Urothelium cell line (cell line): Measurements from ENCODE around the gene KLF8.
A peak's percentile ranks its signal among the peaks of the same experiment; 100 is the strongest.
"Not testable (repeated sequence)": the region's sequence is repeated elsewhere in the genome, so short reads cannot be mapped to it uniquely, and the experiment has no call there.

ENCODE experiments used
- DNase-seq: peaks from one replicate; pipeline ENCODE4 v3.0.0; 2011; ENCODE audit warnings: low spot score, mixed read lengths
- FAIRE-seq: peaks from 2 replicates; lab custom pipeline; 2011; peaks lifted over from hg19 to GRCh38; lab: Jason Lieb, UNC

KLF8 gene

GRCh38 chrX:56232221-56233082, at the start of gene KLF8:
Gene KLF8, plus strand, starts transcription at chrX:56232356. Its CDS starts 979 bp downstream, at chrX:56233335.
- DNase-seq (peak; percentile 23), FAIRE-seq (no peak)

GRCh38 chrX:56206945-56207344, 25.2 kb upstream of the KLF8 start:
- not testable (repeated sequence) for DNase-seq, FAIRE-seq

GRCh38 chrX:56211701-56212100, 20.5 kb upstream of the KLF8 start:
- no peak for DNase-seq
- no peak for FAIRE-seq

- FAIRE-seq: no peak
- no peak for DNase-seq
Observed at GRCh38 chrX:56216332-56216731, 15.8 kb upstream of the KLF8 start.

- DNase-seq (no peak), FAIRE-seq (no peak)
Observed at GRCh38 chrX:56219700-56220099, 12.5 kb upstream of the KLF8 start.

GRCh38 chrX:56221101-56221500, 11.1 kb upstream of the KLF8 start:
- FAIRE-seq (no peak), DNase-seq (no peak)

GRCh38 chrX:56222473-56223000, 9.6 kb upstream of the KLF8 start:
- DNase-seq (no peak), FAIRE-seq (no peak)

GRCh38 chrX:56226980-56227379, 5.2 kb upstream of the KLF8 start:
- DNase-seq (no peak), FAIRE-seq (no peak)

GRCh38 chrX:56228914-56229313, 3.2 kb upstream of the KLF8 start:
- FAIRE-seq (no peak), DNase-seq (no peak)

GRCh38 chrX:56231537-56232090, 542 bp upstream of the KLF8 start:
- no peak for DNase-seq
- no peak for FAIRE-seq

- FAIRE-seq (no peak), DNase-seq (no peak)
Observed at GRCh38 chrX:56233100-56233499, 944 bp downstream of the KLF8 start.

GRCh38 chrX:56233682-56234081, 1.5 kb downstream of the KLF8 start:
- DNase-seq: no peak
- FAIRE-seq: no peak

- no peak for FAIRE-seq
- DNase-seq: peak; percentile 43
Observed at GRCh38 chrX:56248492-56248891, 16.3 kb downstream of the KLF8 start.

GRCh38 chrX:56253832-56254703, 21.9 kb downstream of the KLF8 start:
- no peak for DNase-seq
- no peak for FAIRE-seq

- no peak for FAIRE-seq
- no peak for DNase-seq
Observed at GRCh38 chrX:56268888-56269287, 36.7 kb downstream of the KLF8 start.

- FAIRE-seq (no peak), DNase-seq (no peak)
Observed at GRCh38 chrX:56278692-56279091, 46.5 kb downstream of the KLF8 start.

- DNase-seq: no peak
- FAIRE-seq: no peak
Observed at GRCh38 chrX:56279863-56280262, 47.7 kb downstream of the KLF8 start.

GRCh38 chrX:56281789-56282188, 49.6 kb downstream of the KLF8 start:
- DNase-seq: no peak
- no peak for FAIRE-seq

GRCh38 chrX:56284269-56284668, 52.1 kb downstream of the KLF8 start:
- DNase-seq (no peak), FAIRE-seq (no peak)

GRCh38 chrX:56288608-56289007, 56.5 kb downstream of the KLF8 start:
- no peak for DNase-seq
- FAIRE-seq: no peak

- FAIRE-seq: no peak
- DNase-seq: no peak
Observed at GRCh38 chrX:56289449-56289848, 57.3 kb downstream of the KLF8 start.
